ENCODE results near the gene GNPAT. TPM values are rescaled to one million over a fixed set of nuclear protein-coding genes. Genes with fewer than 3 reads are reported as not detected.

GNPAT gene
- total and polyA plus RNA-seq, 2 of the 4 experiments (the other 2 are of a cell fraction): 17.2 to 36.0 TPM

DNA sequence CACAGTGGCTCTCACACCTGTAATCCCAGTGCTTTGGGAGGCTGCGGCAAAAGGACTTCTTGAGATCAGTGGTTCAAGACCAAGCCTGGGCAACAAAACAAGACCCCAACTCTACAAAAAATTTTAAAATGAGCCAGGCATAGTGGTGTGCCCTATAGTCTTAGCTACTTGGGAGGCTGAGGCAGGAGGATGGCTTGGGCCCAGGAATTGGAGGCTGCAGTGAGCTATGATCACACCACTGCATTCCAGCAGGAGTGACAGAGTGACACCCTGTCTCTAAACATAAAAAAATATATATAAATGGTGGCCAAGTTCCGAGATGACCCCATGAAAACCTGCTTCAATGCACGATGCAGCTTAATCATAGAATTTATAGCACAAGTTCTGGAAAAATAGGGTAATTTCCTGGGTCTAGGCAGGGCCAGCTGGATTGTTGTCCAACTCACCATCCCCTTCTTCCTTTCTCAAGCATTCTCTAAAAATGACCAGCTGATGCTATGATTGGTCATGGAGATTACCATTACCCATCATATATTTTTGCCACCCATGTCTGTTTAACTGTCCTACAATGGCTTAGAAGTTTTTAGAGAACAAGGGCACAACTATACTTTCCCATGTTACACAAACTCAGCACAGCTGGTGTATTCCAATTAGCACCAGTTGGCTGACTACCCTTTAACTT is 5.3 kb upstream of the GNPAT start:
- Histone ChIP-seq H3K27ac (ENCODE audit: insufficient read depth, low read length) (no peak overlapping the region), H3K4me2 (ENCODE audit: low read depth, low read length) (no peak overlapping the region)
- BruUV-seq (replicated peaks): no TSS peak

More for the DNA sequence above, 5.3 kb upstream of the GNPAT start:
- Histone ChIP-seq H3K56ac (ENCODE audit: extremely low read depth, insufficient read depth, low read length) (no peak overlapping the region), H3K9me3 (ENCODE audit: control insufficient read depth, insufficient read depth, low read length) (no peaks in the 10 kb centered on the region), H4K5ac (ENCODE audit: low read depth, low read length) (no peak overlapping the region), H2AK9ac (replicated peaks; ENCODE audit: low read depth, low read length, poor library complexity) (no peak overlapping the region), H2AK5ac (ENCODE audit: low read depth, low read length) (no peak overlapping the region), H3K4me1 (ENCODE audit: control insufficient read depth, insufficient read depth, low read length) (no peaks in the 10 kb centered on the region), H2BK15ac (ENCODE audit: low read depth, low read length) (no peak overlapping the region), H4K20me1 (ENCODE audit: insufficient read depth, low read length) (no peaks in the 10 kb centered on the region; the same call in 1 of the 2 replicates), H3K14ac (replicated peaks; ENCODE audit: low read depth, low read length) (no peak overlapping the region), H4K8ac (ENCODE audit: low read depth in 2 of 2, low read length in 2 of 2) (no peak overlapping the region), H2BK20ac (ENCODE audit: low read depth, low read length) (no peak overlapping the region), H4K91ac (ENCODE audit: insufficient read depth, low read depth, low read length) (no peak overlapping the region), H2BK5ac (ENCODE audit: low read depth, low read length, poor library complexity, severe bottlenecking) (no peak overlapping the region), H3K9ac (ENCODE audit: low read depth, low read length) (no peak overlapping the region), H3K4ac (ENCODE audit: low read depth, low read length) (no peak overlapping the region), H3K4me3 (ENCODE audit: insufficient read depth, low read depth, low read length) (no peak overlapping the region), H3K79me1 (ENCODE audit: low read depth in 1 of 2, low read length in 2 of 2) (peaks cover 32 to 35% of the 10 kb centered on the region in 2 experiments), H3K18ac (ENCODE audit: low read depth, low read length) (no peak overlapping the region), H2BK120ac (ENCODE audit: low read depth, low read length) (no peak overlapping the region), H3K36me3 (ENCODE audit: control insufficient read depth, insufficient read depth, low read length) (peaks cover 13% of the 10 kb centered on the region), H3K27me3 (ENCODE audit: control insufficient read depth, insufficient read depth, low read length) (no peaks in the 10 kb centered on the region), H3K23ac (ENCODE audit: low read depth, low read length) (no peak overlapping the region), H3K9me1 (ENCODE audit: insufficient read depth, low read length) (0 out of 2 replicates have a peak, but pooled peaks cover 3% of the 10 kb centered on the region), H2AFZ (replicated peaks; ENCODE audit: low read length, poor library complexity) (no peak overlapping the region)
- no peak for DNase-seq
- intact Hi-C loops (cut with micrococcal nuclease) (no loop called here), in situ Hi-C loops (cut with MboI; ENCODE audit: low sequenced_read_pairs) (no loop called here), dilution Hi-C loops (cut with HindIII; ENCODE audit: low sequenced_read_pairs, unreplicated experiment) (no loop called here)
- no peak for ATAC-seq (ENCODE audit: low read depth)
- WGBS, 2 experiments (ENCODE audit: extremely low coverage in 2 of 2, insufficient read length in 1 of 2): no CpG with 5 or more reads among the region's 3 CpGs
- ChIA-PET POLR2A (ENCODE audit: unreplicated experiment) (no interaction called here), CTCF (no interaction called here)
- no peak for TF ChIP-seq CHD1 (IDR thresholded peaks at IDR 0.05; ENCODE audit: low read depth, low read length)
- TF ChIP-seq MAZ (IDR thresholded peaks at IDR 0.05; ENCODE audit: borderline replicate concordance, low read depth, low read length): no peak
